Posterior cingulate gyrus (tissue), 11 donors: ENCODE measurements around the gene MACROD1.

Experiments
- DNase-seq, 10 donors: peaks; one replicate each; pipeline versions ENCODE4 v3.0.0 to v3.0.0-alpha.2; 2020 to 2021; ENCODE audit warnings: mixed read lengths in 3 of 10
- intact Hi-C: fragments of 100-400 bp; cut with DNase I; formaldehyde crosslinking; loops from one replicate; pipeline ENCODE4 v1.15.1; 2023

MACROD1 gene

GRCh38 chr11:64084951-64085710 lies 80.8 kb downstream of the MACROD1 start:
- DNase-seq = no peak

GRCh38 chr11:64084146-64084950 lies 81.6 kb downstream of the MACROD1 start:
- intact Hi-C loops = no loop called here
- DNase-seq = no peak

More at GRCh38 chr11:64084951-64085710, 80.8 kb downstream of the MACROD1 start:
- intact Hi-C loops = no loop called here

GRCh38 chr11:64083398-64084080 lies 82.4 kb downstream of the MACROD1 start:
- DNase-seq = no peak
- intact Hi-C loops = no loop called here

- intact Hi-C loops = no loop called here
These were observed 84.0 kb downstream of the MACROD1 start for GRCh38 chr11:64081745-64082442.

GRCh38 chr11:64080390-64080789 lies 85.5 kb downstream of the MACROD1 start:
- intact Hi-C loops = no loop called here
- DNase-seq = no peak

More at GRCh38 chr11:64081745-64082442, 84.0 kb downstream of the MACROD1 start:
- DNase-seq = no peak

- intact Hi-C loops = no loop called here
- no peak for DNase-seq
These were observed 87.0 kb downstream of the MACROD1 start for GRCh38 chr11:64078905-64079304.

- intact Hi-C loops = no loop called here
- no peak for DNase-seq
These were observed 87.6 kb downstream of the MACROD1 start for GRCh38 chr11:64078284-64078683.

GRCh38 chr11:64077607-64078006 lies 88.3 kb downstream of the MACROD1 start:
- DNase-seq = no peak
- intact Hi-C loops = no loop called here

GRCh38 chr11:64076758-64077157 lies 89.2 kb downstream of the MACROD1 start:
- DNase-seq = no peak
- intact Hi-C loops = no loop called here

- DNase-seq = no peak
- intact Hi-C loops = no loop called here
These were observed 91.7 kb downstream of the MACROD1 start for GRCh38 chr11:64074239-64074638.

- peak in 3 of 10 donors; percentile 52 to 89 (median 60) for DNase-seq
- intact Hi-C loops = no loop called here
These were observed 92.4 kb downstream of the MACROD1 start for GRCh38 chr11:64073542-64073941.

- no peak for DNase-seq
- intact Hi-C loops = no loop called here
These were observed 93.0 kb downstream of the MACROD1 start for GRCh38 chr11:64072871-64073270.

GRCh38 chr11:64072403-64072802 lies 93.5 kb downstream of the MACROD1 start:
- no peak for DNase-seq
- intact Hi-C loops = no loop called here

GRCh38 chr11:64071849-64072248 lies 94.1 kb downstream of the MACROD1 start:
- intact Hi-C loops = no loop called here

GRCh38 chr11:64070314-64070681 lies 95.6 kb downstream of the MACROD1 start:
- no peak for DNase-seq
- intact Hi-C loops = no loop called here

More at GRCh38 chr11:64071849-64072248, 94.1 kb downstream of the MACROD1 start:
- DNase-seq = peak in 1 of 10 donors; percentile 55

- intact Hi-C loops = no loop called here
These were observed 96.3 kb downstream of the MACROD1 start for GRCh38 chr11:64069401-64070313.

GRCh38 chr11:64068705-64069400 lies 97.1 kb downstream of the MACROD1 start:
- DNase-seq = no peak
- intact Hi-C loops = no loop called here

More at GRCh38 chr11:64069401-64070313, 96.3 kb downstream of the MACROD1 start:
- DNase-seq = no peak

- intact Hi-C loops = no loop called here
These were observed 98.5 kb downstream of the MACROD1 start for GRCh38 chr11:64067230-64067993.

More at GRCh38 chr11:64067230-64067993, 98.5 kb downstream of the MACROD1 start:
- DNase-seq = no peak
